Sigmoid colon (tissue), 7 donors: ENCODE measurements around the gene CNTFR. TPM values are rescaled to one million over a fixed set of nuclear protein-coding genes. Genes with fewer than 3 reads are reported as not detected.

Experiments
- DNase-seq: peaks from one replicate; pipeline ENCODE4 v3.0.0-alpha.2; 2019
- H3K27ac ChIP-seq, 4 donors: fragments of 200-600 bp; sonication (generic); one replicate each; pipeline ENCODE4 v1.5.1; 2016 to 2019; ENCODE audit warnings: mild to moderate bottlenecking in 1 of 4
- H3K27me3 ChIP-seq, 3 donors: fragments of 200-600 bp; sonication (generic); one replicate each; pipeline ENCODE4 v1.5.1; 2019; ENCODE audit warnings: mild to moderate bottlenecking in 1 of 3
- H3K36me3 ChIP-seq, 4 donors: fragments of 200-600 bp; sonication (generic); one replicate each; pipeline ENCODE4 v1.5.1; 2016 to 2019
- H3K4me1 ChIP-seq, 4 donors: fragments of 200-600 bp; sonication (generic); one replicate each; pipeline ENCODE4 v1.5.1; 2017 to 2019
- H3K4me3 ChIP-seq, 4 donors: fragments of 200-600 bp; sonication (generic); one replicate each; pipeline ENCODE4 v1.5.1; 2017 to 2019; ENCODE audit warnings: mild to moderate bottlenecking in 2 of 4, moderate library complexity in 1 of 4
- H3K9me3 ChIP-seq, 4 donors: fragments of 200-600 bp in 3 of 4; sonication (generic) in 3 of 4; one replicate each; pipeline versions ENCODE4 v1.5.1 to v1.6.1; 2013 to 2019
- EP300 ChIP-seq, 4 donors: sonication (generic); formaldehyde crosslinking; IDR thresholded peaks; one replicate each; pipeline ENCODE4 v1.6.1; 2017; ENCODE audit warnings: antibody characterized with exemption in 4 of 4
- POLR2A ChIP-seq, 2 donors: fragments of 450-650 bp; IDR thresholded peaks; one replicate each; pipeline ENCODE4 v1.6.1; 2016; ENCODE audit warnings: antibody characterized with exemption in 2 of 2, mild to moderate bottlenecking in 2 of 2, moderate library complexity in 2 of 2
- POLR2AphosphoS5 ChIP-seq, 4 donors: sonication (generic); formaldehyde crosslinking; IDR thresholded peaks; one replicate each; pipeline ENCODE4 v1.6.1; 2017; ENCODE audit warnings: antibody characterized with exemption in 4 of 4
- WGBS, 2 donors: extraction: QIAGEN DNeasy Blood & Tissue Kit; methylation state at CpG; one replicate each; pipeline ENCODE4 v1.1.7; 2013; 5-methylcytosine and 5-hydroxymethylcytosine counted together
- intact Hi-C: fragments of 100-400 bp; cut with DNase I; formaldehyde crosslinking; loops from one replicate; pipeline ENCODE4 v1.15.1; 2023
- polyA plus RNA-seq, 3 donors: library from polyadenylated mRNA; stranded (reverse); fragments of 200-250 nt; gene quantifications; one replicate each; pipeline ENCODE4 v1.2.3, GENCODE V29; 2013
- total RNA-seq, 4 donors: library from RNA; depleted of rRNA; stranded (reverse); fragments of >200 nt; gene quantifications; one replicate each; pipeline ENCODE4 v1.1.0, GENCODE V29; 2016
- TF ChIP-seq, protein P1 (sequence below), 4 experiments: fragments of 450-650 bp in 3 of 4; fragments of 200-600 bp in 1 of 4; IDR thresholded peaks; one replicate each; pipeline ENCODE4 v1.5.1; 2016 to 2019; ENCODE audit warnings: antibody characterized with exemption in 4 of 4, mild to moderate bottlenecking in 3 of 4, moderate library complexity in 2 of 4
- donor health status: healthy with polysubstance abuse.
- donor health status: Bipolar disorder and iron deficiency.
- donor health status: healthy.

The CNTFR gene
- total and polyA plus RNA-seq, 7 donors, result 1.6 to 12.9 (median 4.6) TPM

DNA sequence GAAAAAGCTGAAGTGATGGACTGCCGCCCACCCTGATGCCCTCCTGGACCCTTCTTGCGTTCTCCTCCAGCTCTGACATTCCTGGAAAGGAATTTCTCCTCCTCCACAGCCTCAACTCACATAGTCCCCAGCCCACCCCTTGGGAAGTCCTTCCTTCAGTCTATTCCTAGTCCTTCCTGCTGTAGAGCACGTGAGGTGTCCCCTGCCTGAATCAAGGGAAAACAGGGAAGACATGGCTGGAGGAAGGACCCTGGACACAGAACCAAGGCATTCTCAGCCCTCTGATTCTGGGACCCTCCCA lies 35.6 kb upstream of the CNTFR start:
- intact Hi-C loops, result no loop called here
- DNase-seq, result no peak
- Histone ChIP-seq H3K9me3 (no peaks in the 10 kb centered on the region), H3K27ac (no peak overlapping the region), H3K36me3 (no peaks in the 10 kb centered on the region), H3K4me3 (no peak overlapping the region), H3K27me3 (peaks cover 56 to 85% (median 76%) of the 10 kb centered on the region in 3 donors), H3K4me1 (peaks cover 0 to 33% (median 26%) of the 10 kb centered on the region in 4 donors)
- WGBS, 2 donors, result 48 to 66% methylated on average over 3 of the region's 3 CpGs
- TF ChIP-seq EP300 (IDR thresholded peaks at IDR 0.05), result no peak
- no peak for TF ChIP-seq POLR2AphosphoS5 (IDR thresholded peaks at IDR 0.05)
- TF ChIP-seq, protein P1, sequence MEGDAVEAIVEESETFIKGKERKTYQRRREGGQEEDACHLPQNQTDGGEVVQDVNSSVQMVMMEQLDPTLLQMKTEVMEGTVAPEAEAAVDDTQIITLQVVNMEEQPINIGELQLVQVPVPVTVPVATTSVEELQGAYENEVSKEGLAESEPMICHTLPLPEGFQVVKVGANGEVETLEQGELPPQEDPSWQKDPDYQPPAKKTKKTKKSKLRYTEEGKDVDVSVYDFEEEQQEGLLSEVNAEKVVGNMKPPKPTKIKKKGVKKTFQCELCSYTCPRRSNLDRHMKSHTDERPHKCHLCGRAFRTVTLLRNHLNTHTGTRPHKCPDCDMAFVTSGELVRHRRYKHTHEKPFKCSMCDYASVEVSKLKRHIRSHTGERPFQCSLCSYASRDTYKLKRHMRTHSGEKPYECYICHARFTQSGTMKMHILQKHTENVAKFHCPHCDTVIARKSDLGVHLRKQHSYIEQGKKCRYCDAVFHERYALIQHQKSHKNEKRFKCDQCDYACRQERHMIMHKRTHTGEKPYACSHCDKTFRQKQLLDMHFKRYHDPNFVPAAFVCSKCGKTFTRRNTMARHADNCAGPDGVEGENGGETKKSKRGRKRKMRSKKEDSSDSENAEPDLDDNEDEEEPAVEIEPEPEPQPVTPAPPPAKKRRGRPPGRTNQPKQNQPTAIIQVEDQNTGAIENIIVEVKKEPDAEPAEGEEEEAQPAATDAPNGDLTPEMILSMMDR (IDR thresholded peaks at IDR 0.05), result no peak
- TF ChIP-seq POLR2A (IDR thresholded peaks at IDR 0.05), result no peak

DNA sequence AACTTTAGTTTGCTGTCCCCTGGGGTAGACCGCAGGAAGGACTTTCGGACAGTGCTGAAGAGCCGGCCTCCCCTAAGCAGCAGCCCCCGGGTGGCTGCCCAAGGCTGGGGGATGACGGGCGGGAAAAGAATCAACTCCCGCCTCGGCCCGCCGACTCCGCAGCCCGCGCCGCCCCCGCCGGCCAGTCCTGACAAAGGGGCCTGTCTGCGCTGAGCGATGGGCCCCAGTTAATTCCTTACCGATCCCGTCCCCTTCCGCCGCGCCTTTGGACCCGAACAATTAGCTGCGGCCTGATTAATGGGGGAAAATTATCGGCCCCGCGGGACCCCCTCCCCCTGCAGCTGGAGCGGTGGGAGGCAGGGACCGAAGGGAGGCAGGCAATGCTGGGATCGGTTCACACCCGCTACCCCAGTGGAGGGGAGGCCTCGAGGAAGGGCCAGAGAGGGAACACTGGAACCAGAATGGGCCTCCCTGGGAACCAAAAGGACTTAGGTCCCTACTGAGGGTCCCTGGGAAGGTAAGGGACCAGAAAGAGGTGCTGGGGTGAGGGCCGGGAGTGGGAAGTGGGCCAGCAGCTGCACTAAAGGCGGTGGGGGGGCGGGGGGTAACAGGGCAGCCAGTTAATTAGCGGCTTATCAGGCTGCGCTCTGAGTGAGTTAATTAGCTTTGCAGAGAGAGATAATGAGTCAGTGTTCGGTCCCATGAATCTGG lies 35.1 kb upstream of the CNTFR start:
- 18 to 28% methylated on average over 39 of the region's 39 CpGs for WGBS, 2 donors
- TF ChIP-seq POLR2AphosphoS5 (IDR thresholded peaks at IDR 0.05) (no peak), POLR2A (IDR thresholded peaks at IDR 0.05) (no peak), EP300 (IDR thresholded peaks at IDR 0.05) (no peak)
- TF ChIP-seq, protein P1 (IDR thresholded peaks at IDR 0.05), result no peak
- no peaks in the 10 kb centered on the region for H3K36me3 ChIP-seq
- H3K9me3 ChIP-seq, result no peaks in the 10 kb centered on the region
- no peak overlapping the region for H3K27ac ChIP-seq
- H3K4me3 ChIP-seq, result no peak overlapping the region
- intact Hi-C loops, result no loop called here
- peaks cover 55 to 80% (median 75%) of the 10 kb centered on the region in 3 donors for H3K27me3 ChIP-seq
- no peak for DNase-seq
- H3K4me1 ChIP-seq, result peaks cover 0 to 37% (median 29%) of the 10 kb centered on the region in 4 donors

DNA sequence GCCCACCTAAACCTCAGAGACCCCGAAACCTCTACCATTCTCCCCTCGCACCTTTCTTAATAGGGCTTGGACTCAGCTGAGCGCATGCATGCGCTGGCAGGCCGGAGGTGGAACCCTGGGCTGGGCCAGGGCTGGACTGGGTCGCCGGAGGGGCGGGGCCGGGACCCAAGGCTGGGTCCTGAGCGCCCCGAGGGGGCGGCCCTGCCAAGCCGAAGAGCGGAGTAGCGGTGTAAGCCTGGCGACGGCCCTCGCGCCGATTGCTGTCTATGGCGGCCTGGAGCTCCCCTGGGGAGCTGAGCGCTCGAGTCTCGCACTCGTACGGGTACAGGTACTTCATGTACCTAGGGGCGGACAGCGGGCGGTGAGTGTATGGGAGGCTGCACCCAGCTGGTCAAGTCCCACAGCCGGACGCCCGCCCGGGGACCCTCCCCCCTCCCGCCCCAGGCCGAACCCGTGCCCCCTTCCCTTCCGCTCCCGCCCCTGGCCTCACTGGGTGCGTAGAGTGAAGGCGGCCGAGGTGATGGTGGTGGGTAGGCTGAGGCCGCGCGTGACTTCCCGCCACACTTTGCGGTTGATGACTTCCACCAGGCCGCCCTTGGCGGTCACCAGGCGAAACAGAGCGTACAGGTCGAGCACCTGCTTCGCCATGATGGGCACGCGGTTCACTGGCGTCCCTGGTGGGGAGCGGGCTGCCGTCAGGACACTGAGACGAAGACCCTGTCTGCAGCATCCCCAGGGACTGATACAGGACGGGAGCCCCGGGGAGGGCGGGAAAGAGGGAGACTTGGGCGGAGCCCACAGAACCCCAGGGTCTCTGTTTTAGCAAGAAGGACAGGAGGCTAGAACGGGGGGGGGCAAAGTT lies 34.1 kb upstream of the CNTFR start:
- Histone ChIP-seq H3K27me3 (peaks cover 45 to 70% (median 65%) of the 10 kb centered on the region in 3 donors), H3K36me3 (no peaks in the 10 kb centered on the region), H3K9me3 (no peaks in the 10 kb centered on the region), H3K4me1 (peaks cover 0 to 36% (median 26%) of the 10 kb centered on the region in 4 donors), H3K4me3 (no peak overlapping the region), H3K27ac (no peak overlapping the region)
- TF ChIP-seq POLR2AphosphoS5 (IDR thresholded peaks at IDR 0.05) (no peak), EP300 (IDR thresholded peaks at IDR 0.05) (no peak), POLR2A (IDR thresholded peaks at IDR 0.05) (no peak)
- TF ChIP-seq, protein P1 (IDR thresholded peaks at IDR 0.05), result no peak
- DNase-seq, result peak; percentile 71
- intact Hi-C loops, result no loop called here
- WGBS, 2 donors, result 8 to 21% methylated on average over 63 of the region's 63 CpGs

DNA sequence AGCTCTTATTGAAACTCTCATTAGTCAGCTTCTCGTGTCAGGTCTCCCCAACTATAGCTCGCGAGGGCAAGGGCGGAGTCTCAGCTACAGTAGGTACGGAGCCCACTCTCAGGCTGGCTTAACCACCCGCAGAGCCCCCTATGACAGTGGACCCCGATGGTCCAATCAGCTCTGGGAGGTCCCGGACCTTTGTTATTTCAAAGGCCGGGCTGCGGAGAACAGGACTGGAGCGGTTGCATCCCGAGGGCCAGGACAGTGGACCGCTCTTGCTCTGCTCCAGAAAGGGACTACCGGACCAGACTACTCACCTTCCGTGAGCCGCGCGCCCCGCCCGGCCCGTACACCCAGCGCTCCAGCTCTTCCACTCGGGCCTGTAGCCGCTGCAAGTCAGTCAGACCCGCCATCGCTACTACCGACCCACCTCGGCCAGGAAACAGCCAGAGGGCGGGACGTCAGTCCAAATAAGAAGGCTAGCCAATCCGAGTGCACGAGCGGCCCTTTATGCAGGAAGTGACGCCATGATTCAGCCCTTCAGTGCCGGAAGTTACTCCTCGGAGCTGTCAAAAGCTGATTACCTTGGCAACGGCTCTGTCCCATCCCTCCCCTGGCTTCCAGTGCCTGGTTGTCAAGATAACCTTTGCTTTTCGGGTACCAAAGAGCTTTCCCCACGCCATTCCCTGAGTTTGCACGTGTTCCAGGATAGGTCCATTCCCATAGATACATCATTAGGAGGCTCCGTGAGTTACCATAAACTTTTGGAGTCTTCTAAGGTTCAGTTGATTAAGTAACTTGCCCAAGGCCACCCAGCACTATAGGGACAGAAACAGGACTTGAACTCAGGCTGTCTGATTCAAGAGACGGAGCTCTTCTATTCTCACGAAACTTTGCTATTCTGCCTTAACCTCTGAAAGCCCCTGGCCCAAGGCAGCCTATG lies 30.8 kb upstream of the CNTFR start, which contains the start of gene DCTN3:
DCTN3 (minus strand) TSS at position 435 of the 934 bp plus-strand sequence; CDS start at position 404, 31 bp downstream.
- intact Hi-C loops, result no loop called here
- peaks cover 0 to 30% (median 23%) of the 10 kb centered on the region in 4 donors for H3K4me1 ChIP-seq
- WGBS, 2 donors, result 4% methylated on average over 43 of the region's 43 CpGs
- DNase-seq, result peak; percentile 98
- H3K27ac ChIP-seq, result peak within 1 kb of the TSS; percentile 47 to 71 (median 62)
- TF ChIP-seq POLR2AphosphoS5 (IDR thresholded peaks at IDR 0.05), result peak in 3 of 4 donors; percentile 63 to 83 (median 82)
- TF ChIP-seq EP300 (IDR thresholded peaks at IDR 0.05), result no peak
- TF ChIP-seq, protein P1 (IDR thresholded peaks at IDR 0.05), result no peak
- peak in 1 of 2 donors; percentile 21 for TF ChIP-seq POLR2A (IDR thresholded peaks at IDR 0.05)
- H3K27me3 ChIP-seq, result peaks cover 23 to 37% (median 34%) of the 10 kb centered on the region in 3 donors
- no peaks in the 10 kb centered on the region for H3K9me3 ChIP-seq
- H3K36me3 ChIP-seq, result peaks cover 9 to 32% (median 22%) of the 10 kb centered on the region in 4 donors
- H3K4me3 ChIP-seq, result peak within 1 kb of the TSS; percentile 70 to 95 (median 82)
